ENCODE data around the gene ANKFN1.
A peak's percentile ranks its signal among the peaks of the same experiment; 100 is the strongest.

ANKFN1 gene

GRCh38 chr17:56113486-56113885, 39.8 kb upstream of the ANKFN1 start:
- H3K4me3 ChIP-seq (replicated peaks; ENCODE audit: low read depth, low read length), result no peak overlapping the region
- TF ChIP-seq, protein P1, sequence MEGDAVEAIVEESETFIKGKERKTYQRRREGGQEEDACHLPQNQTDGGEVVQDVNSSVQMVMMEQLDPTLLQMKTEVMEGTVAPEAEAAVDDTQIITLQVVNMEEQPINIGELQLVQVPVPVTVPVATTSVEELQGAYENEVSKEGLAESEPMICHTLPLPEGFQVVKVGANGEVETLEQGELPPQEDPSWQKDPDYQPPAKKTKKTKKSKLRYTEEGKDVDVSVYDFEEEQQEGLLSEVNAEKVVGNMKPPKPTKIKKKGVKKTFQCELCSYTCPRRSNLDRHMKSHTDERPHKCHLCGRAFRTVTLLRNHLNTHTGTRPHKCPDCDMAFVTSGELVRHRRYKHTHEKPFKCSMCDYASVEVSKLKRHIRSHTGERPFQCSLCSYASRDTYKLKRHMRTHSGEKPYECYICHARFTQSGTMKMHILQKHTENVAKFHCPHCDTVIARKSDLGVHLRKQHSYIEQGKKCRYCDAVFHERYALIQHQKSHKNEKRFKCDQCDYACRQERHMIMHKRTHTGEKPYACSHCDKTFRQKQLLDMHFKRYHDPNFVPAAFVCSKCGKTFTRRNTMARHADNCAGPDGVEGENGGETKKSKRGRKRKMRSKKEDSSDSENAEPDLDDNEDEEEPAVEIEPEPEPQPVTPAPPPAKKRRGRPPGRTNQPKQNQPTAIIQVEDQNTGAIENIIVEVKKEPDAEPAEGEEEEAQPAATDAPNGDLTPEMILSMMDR (IDR thresholded peaks at IDR 0.05; ENCODE audit: low read depth, low read length, missing control alignments), result no peak
- DNase-seq (ENCODE audit: extremely low read depth, low read depth), result no peak

- H3K4me3 ChIP-seq (replicated peaks; ENCODE audit: low read depth, low read length), result no peak overlapping the region
- TF ChIP-seq, protein P1 (IDR thresholded peaks at IDR 0.05; ENCODE audit: low read depth, low read length, missing control alignments), result no peak
- no peak for DNase-seq (ENCODE audit: extremely low read depth, low read depth)
Measured at GRCh38 chr17:56114469-56114868, 38.8 kb upstream of the ANKFN1 start.

- no peak for DNase-seq (ENCODE audit: extremely low read depth, low read depth)
- no peak overlapping the region for H3K4me3 ChIP-seq (replicated peaks; ENCODE audit: low read depth, low read length)
Measured at GRCh38 chr17:56119191-56119590, 34.1 kb upstream of the ANKFN1 start.

GRCh38 chr17:56119936-56120335, 33.3 kb upstream of the ANKFN1 start:
- H3K4me3 ChIP-seq (replicated peaks; ENCODE audit: low read depth, low read length), result no peak overlapping the region
- no peak for DNase-seq (ENCODE audit: extremely low read depth, low read depth)
- TF ChIP-seq, protein P1 (IDR thresholded peaks at IDR 0.05; ENCODE audit: low read depth, low read length, missing control alignments), result no peak

More at GRCh38 chr17:56119191-56119590, 34.1 kb upstream of the ANKFN1 start:
- TF ChIP-seq, protein P1 (IDR thresholded peaks at IDR 0.05; ENCODE audit: low read depth, low read length, missing control alignments), result no peak

- DNase-seq (ENCODE audit: extremely low read depth, low read depth), result no peak
- H3K4me3 ChIP-seq (replicated peaks; ENCODE audit: low read depth, low read length), result no peak overlapping the region
- TF ChIP-seq, protein P1 (IDR thresholded peaks at IDR 0.05; ENCODE audit: low read depth, low read length, missing control alignments), result no peak
Measured at GRCh38 chr17:56121191-56122051, 31.9 kb upstream of the ANKFN1 start.

DNA sequence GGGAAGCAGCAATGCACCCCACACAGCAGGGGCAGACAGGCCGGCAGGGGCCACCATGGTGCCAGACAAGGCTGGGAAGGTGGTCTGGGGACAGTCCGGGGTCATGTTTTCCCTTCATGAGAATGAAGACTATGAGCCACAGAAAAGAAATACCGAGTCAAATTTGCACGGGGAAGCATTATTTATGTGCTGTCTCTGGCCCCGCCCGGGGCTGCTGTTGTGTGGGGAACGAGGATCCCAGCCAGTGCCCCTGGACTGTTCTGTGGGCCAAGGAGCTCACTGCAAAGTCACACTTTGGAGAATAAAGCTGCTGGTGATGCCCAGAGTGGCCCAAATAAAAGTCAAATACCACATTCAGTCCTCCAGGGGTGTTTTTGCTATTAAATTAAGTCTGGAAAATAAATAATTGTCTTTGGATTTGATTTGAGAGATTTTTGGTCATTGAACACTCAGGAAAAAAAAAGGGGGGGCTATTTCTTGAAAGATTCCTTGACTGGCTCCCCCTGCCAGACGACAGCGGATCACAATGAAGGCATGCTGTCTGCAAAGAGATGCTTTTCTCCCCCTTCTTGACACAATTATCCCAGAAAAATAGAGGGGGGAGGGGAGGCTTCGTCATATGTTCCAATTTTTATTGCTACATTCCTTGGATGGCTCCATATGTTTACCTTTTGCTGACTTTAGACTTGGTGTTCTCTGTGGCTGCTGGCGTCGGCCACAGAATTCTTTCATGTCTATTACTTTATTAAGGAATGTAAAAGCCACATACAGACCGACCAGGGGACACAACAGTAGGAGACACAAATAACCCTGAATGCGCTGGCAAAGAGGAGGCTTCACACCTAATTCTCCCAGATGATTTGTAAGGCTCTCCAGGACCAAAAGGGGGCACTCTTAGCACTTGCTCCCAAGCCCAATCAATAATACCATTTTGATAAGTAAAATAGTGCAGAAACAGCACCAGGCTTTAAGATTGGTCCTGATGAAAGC, 27.1 kb upstream of the ANKFN1 start:
- DNase-seq (ENCODE audit: extremely low read depth, low read depth), result peak; percentile 19
- no peak overlapping the region for H3K4me3 ChIP-seq (replicated peaks; ENCODE audit: low read depth, low read length)
- TF ChIP-seq, protein P1 (IDR thresholded peaks at IDR 0.05; ENCODE audit: low read depth, low read length, missing control alignments), result peak; percentile 58
